K562 (cell line): ENCODE results near the gene OR2S2. TPM values are rescaled to one million over a fixed set of nuclear protein-coding genes. Genes with fewer than 3 reads are reported as not detected.

ENCODE experiments used
- DPF2 ChIP-seq: fragments of 450-650 bp; IDR thresholded peaks from 2 replicates; pipeline ENCODE4 v1.6.1; 2016
- EGR1 ChIP-seq: fragments of 450-650 bp; conservative IDR thresholded peaks from 2 replicates; pipeline ENCODE4 v1.6.1; 2017; ENCODE audit warnings: mild to moderate bottlenecking
- ILF3 ChIP-seq: fragments of 450-650 bp; IDR thresholded peaks from 2 replicates; pipeline ENCODE4 v1.6.1; 2018; ENCODE audit warnings: antibody characterized with exemption, mild to moderate bottlenecking, moderate library complexity, borderline replicate concordance
- KLF16 ChIP-seq: IDR thresholded peaks from 2 replicates; pipeline ENCODE4 v1.6.1; 2016; ENCODE audit warnings: antibody characterized with exemption
- PCBP2 ChIP-seq: fragments of 200-400 bp; formaldehyde crosslinking; IDR thresholded peaks from 2 replicates; pipeline ENCODE4 v1.6.1; 2018; ENCODE audit warnings: low read length, low read depth, mild to moderate bottlenecking, moderate library complexity; ENCODE audit not compliant: poor library complexity, severe bottlenecking
- SMAD3 ChIP-seq: fragments of 450-650 bp; formaldehyde crosslinking; conservative IDR thresholded peaks from 2 replicates; pipeline ENCODE4 v1.4.0; 2020; ENCODE audit warnings: mild to moderate bottlenecking
- SMAD4 ChIP-seq: fragments of 250-450 bp; sonication (Bioruptor Pico); conservative IDR thresholded peaks from 2 replicates; pipeline ENCODE4 v1.8.0; 2021; ENCODE audit warnings: inconsistent platforms, mild to moderate bottlenecking, moderate library complexity
- STAG1 ChIP-seq: sonication (generic); formaldehyde crosslinking; IDR thresholded peaks from 2 replicates; pipeline ENCODE4 v1.5.0; 2020; ENCODE audit warnings: missing genetic modification reagents, borderline replicate concordance
- STAT5B ChIP-seq: fragments of 250-450 bp; sonication (Bioruptor Pico); IDR thresholded peaks from 2 replicates; pipeline ENCODE4 v1.8.0; 2021; ENCODE audit warnings: mild to moderate bottlenecking, inconsistent platforms
- TAL1 ChIP-seq: fragments of 450-650 bp; IDR thresholded peaks from 2 replicates; pipeline ENCODE4 v1.6.1; 2016; ENCODE audit warnings: mild to moderate bottlenecking
- TBL1XR1 ChIP-seq, 2 experiments: IDR thresholded peaks; 2 replicates each; pipeline ENCODE4 v1.6.1; 2012; ENCODE audit warnings: improper control_type of control experiment in 2 of 2, low read length in 2 of 2, mild to moderate bottlenecking in 1 of 2
- ZNF354B ChIP-seq: fragments of 250-450 bp; sonication (Bioruptor Pico); IDR thresholded peaks from 2 replicates; pipeline ENCODE4 v1.4.0; 2020
- polyA plus RNA-seq, 8 experiments: library from polyadenylated mRNA; depleted of rRNA in 4 of 8; stranded (reverse) in 5 of 8; unstranded in 3 of 8; fragments of >200 nt; fragmentation: Nextera tagmentation in 2 of 8; fragmentation: Illumina TruSeq in 1 of 8; extraction: Ambion mirVana in 2 of 8; extraction: Trizol in 1 of 8; gene quantifications; 2 replicates each; pipeline versions ENCODE4 v1.2.1 to v1.2.3, GENCODE V29; 2011 to 2014; ENCODE audit warnings: inconsistent platforms in 1 of 8, missing spikeins in 1 of 8
- total RNA-seq, 7 experiments: library from RNA; depleted of rRNA in 6 of 7; stranded (reverse); fragments of >200 nt in 6 of 7; fragmentation: Illumina TruSeq in 2 of 7; extraction: Trizol in 2 of 7; gene quantifications; 2 replicates each; pipeline versions ENCODE4 v1.2.1 to v1.2.3, GENCODE V29; 2011 to 2021; ENCODE audit warnings: low replicate concordance in 1 of 7
- TF ChIP-seq, protein P1 (sequence below): sonication (generic); formaldehyde crosslinking; IDR thresholded peaks from 2 replicates; pipeline ENCODE4 v1.8.0; 2023; ENCODE audit warnings: missing genetic modification reagents, mild to moderate bottlenecking, borderline replicate concordance
- TF ChIP-seq, protein P2 (sequence below): fragments of 200-800 bp; sonication (Bioruptor generic); IDR thresholded peaks from 2 replicates; pipeline ENCODE4 v1.6.1; 2017; ENCODE audit warnings: missing genetic modification characterization, missing compliant biosample characterization
- TF ChIP-seq, protein P3 (sequence below): fragments of 250-450 bp; sonication (Bioruptor Pico); IDR thresholded peaks from 2 replicates; pipeline ENCODE4 v1.5.1; 2021; ENCODE audit warnings: mild to moderate bottlenecking
- TF ChIP-seq, protein P4 (sequence below): fragments of 450-650 bp; IDR thresholded peaks from 2 replicates; pipeline ENCODE4 v1.6.1; 2016; ENCODE audit warnings: low read depth, mild to moderate bottlenecking, moderate library complexity
- TF ChIP-seq, protein P5 (sequence below), 3 experiments: IDR thresholded peaks in 2 of 3; conservative IDR thresholded peaks in 1 of 3; 2 replicates each; pipeline ENCODE4 v1.5.1; 2011 to 2012; ENCODE audit warnings: low read length in 3 of 3, mild to moderate bottlenecking in 3 of 3, control low read depth in 2 of 3, improper control_type of control experiment in 1 of 3, inconsistent platforms in 1 of 3, low read depth in 1 of 3, mixed read lengths in 1 of 3, moderate library complexity in 1 of 3; ENCODE audit not compliant: insufficient read depth in 2 of 3

Gene OR2S2
- total and polyA plus RNA-seq, 9 of the 15 experiments (the other 6 are each of a cell fraction or from before 2014, with no cell fraction given), result not detected

DNA sequence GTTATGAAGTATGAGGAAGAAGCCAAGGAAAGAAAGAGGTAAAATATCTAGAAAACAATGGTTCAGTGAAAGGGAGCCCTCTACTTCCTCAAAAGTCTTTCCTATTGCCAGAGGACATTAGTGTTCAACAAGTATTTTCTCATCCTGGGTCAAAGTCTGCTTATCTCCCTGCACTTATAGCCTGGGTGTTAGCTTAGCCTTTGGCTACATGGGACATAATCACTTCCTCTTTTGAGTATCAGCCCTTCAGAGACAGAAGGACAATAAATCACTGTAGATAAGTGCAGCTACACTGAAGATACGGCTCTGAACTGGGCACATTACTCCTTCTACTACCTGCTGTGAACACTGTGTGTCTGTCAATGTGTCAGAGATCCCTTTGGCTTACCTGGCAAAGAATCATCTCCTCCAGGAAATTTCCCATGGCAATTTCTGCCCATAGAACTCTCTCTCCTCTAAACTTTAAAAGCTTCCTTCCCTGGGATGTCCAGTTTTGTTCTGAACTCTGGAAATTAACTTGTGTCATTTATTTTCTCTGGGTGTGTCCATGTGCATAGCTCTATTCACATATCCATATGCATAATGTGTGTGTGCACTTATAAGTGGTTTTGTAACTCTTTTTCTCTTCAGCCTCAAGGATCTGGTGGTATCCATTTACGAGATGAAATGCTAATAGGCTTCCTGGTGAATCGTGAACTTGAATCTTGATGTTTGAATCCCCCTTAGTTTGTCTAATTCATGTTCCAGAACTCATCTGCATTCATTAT, 48.8 kb upstream of the OR2S2 start (continued):
- TF ChIP-seq, protein P1, sequence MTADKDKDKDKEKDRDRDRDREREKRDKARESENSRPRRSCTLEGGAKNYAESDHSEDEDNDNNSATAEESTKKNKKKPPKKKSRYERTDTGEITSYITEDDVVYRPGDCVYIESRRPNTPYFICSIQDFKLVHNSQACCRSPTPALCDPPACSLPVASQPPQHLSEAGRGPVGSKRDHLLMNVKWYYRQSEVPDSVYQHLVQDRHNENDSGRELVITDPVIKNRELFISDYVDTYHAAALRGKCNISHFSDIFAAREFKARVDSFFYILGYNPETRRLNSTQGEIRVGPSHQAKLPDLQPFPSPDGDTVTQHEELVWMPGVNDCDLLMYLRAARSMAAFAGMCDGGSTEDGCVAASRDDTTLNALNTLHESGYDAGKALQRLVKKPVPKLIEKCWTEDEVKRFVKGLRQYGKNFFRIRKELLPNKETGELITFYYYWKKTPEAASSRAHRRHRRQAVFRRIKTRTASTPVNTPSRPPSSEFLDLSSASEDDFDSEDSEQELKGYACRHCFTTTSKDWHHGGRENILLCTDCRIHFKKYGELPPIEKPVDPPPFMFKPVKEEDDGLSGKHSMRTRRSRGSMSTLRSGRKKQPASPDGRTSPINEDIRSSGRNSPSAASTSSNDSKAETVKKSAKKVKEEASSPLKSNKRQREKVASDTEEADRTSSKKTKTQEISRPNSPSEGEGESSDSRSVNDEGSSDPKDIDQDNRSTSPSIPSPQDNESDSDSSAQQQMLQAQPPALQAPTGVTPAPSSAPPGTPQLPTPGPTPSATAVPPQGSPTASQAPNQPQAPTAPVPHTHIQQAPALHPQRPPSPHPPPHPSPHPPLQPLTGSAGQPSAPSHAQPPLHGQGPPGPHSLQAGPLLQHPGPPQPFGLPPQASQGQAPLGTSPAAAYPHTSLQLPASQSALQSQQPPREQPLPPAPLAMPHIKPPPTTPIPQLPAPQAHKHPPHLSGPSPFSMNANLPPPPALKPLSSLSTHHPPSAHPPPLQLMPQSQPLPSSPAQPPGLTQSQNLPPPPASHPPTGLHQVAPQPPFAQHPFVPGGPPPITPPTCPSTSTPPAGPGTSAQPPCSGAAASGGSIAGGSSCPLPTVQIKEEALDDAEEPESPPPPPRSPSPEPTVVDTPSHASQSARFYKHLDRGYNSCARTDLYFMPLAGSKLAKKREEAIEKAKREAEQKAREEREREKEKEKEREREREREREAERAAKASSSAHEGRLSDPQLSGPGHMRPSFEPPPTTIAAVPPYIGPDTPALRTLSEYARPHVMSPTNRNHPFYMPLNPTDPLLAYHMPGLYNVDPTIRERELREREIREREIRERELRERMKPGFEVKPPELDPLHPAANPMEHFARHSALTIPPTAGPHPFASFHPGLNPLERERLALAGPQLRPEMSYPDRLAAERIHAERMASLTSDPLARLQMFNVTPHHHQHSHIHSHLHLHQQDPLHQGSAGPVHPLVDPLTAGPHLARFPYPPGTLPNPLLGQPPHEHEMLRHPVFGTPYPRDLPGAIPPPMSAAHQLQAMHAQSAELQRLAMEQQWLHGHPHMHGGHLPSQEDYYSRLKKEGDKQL (CRISPR knock-in tag), result no peak
- TF ChIP-seq DPF2 (peak; percentile 87), ZNF354B (no peak), ILF3 (no peak), STAG1 (CRISPR knock-in tag) (no peak), TBL1XR1 (IDR thresholded peaks at IDR 0.05; ENCODE audit: low read length in 2 of 2) (peak in 1 of 2 experiments; percentile 68; a peak in 1 of 4 replicates), PCBP2 (no peak), STAT5B (CRISPR knock-in tag) (no peak), SMAD4 (CRISPR knock-in tag) (0 out of 2 replicates have a peak, but pooled peaks have one; percentile 42), EGR1 (no peak), TAL1 (peak; percentile 77), KLF16 (peak; percentile 72; the same call in 1 of the 2 replicates), SMAD3 (no peak)
- TF ChIP-seq, protein P2, sequence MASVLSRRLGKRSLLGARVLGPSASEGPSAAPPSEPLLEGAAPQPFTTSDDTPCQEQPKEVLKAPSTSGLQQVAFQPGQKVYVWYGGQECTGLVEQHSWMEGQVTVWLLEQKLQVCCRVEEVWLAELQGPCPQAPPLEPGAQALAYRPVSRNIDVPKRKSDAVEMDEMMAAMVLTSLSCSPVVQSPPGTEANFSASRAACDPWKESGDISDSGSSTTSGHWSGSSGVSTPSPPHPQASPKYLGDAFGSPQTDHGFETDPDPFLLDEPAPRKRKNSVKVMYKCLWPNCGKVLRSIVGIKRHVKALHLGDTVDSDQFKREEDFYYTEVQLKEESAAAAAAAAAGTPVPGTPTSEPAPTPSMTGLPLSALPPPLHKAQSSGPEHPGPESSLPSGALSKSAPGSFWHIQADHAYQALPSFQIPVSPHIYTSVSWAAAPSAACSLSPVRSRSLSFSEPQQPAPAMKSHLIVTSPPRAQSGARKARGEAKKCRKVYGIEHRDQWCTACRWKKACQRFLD (CRISPR knock-in tag), result no peak
- TF ChIP-seq, protein P3, sequence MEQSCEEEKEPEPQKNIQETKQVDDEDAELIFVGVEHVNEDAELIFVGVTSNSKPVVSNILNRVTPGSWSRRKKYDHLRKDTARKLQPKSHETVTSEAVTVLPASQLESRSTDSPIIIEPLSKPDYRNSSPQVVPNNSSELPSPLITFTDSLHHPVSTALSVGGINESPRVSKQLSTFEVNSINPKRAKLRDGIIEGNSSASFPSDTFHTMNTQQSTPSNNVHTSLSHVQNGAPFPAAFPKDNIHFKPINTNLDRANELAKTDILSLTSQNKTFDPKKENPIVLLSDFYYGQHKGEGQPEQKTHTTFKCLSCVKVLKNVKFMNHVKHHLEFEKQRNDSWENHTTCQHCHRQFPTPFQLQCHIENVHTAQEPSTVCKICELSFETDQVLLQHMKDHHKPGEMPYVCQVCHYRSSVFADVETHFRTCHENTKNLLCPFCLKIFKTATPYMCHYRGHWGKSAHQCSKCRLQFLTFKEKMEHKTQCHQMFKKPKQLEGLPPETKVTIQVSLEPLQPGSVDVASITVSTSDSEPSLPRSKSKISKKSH, result no peak
- TF ChIP-seq, protein P4, sequence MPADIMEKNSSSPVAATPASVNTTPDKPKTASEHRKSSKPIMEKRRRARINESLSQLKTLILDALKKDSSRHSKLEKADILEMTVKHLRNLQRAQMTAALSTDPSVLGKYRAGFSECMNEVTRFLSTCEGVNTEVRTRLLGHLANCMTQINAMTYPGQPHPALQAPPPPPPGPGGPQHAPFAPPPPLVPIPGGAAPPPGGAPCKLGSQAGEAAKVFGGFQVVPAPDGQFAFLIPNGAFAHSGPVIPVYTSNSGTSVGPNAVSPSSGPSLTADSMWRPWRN, result peak; percentile 80
- TF ChIP-seq, protein P5, sequence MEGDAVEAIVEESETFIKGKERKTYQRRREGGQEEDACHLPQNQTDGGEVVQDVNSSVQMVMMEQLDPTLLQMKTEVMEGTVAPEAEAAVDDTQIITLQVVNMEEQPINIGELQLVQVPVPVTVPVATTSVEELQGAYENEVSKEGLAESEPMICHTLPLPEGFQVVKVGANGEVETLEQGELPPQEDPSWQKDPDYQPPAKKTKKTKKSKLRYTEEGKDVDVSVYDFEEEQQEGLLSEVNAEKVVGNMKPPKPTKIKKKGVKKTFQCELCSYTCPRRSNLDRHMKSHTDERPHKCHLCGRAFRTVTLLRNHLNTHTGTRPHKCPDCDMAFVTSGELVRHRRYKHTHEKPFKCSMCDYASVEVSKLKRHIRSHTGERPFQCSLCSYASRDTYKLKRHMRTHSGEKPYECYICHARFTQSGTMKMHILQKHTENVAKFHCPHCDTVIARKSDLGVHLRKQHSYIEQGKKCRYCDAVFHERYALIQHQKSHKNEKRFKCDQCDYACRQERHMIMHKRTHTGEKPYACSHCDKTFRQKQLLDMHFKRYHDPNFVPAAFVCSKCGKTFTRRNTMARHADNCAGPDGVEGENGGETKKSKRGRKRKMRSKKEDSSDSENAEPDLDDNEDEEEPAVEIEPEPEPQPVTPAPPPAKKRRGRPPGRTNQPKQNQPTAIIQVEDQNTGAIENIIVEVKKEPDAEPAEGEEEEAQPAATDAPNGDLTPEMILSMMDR (IDR thresholded peaks at IDR 0.05 in 2 of 3, conservative IDR thresholded peaks at IDR 0.05 in 1 of 3; ENCODE audit: insufficient read depth in 2 of 3, low read depth in 1 of 3, low read length in 3 of 3), result no peak
